ENCODE data around the gene ADRB2. TPM values are rescaled to one million over a fixed set of nuclear protein-coding genes. Genes with fewer than 3 reads are reported as not detected.

ADRB2 gene
- total and polyA plus RNA-seq, 4 donors: 1.2 to 7.6 (median 3.8) TPM

GRCh38 chr5:148830211-148830610 lies 3.8 kb downstream of the ADRB2 start:
- H3K9ac ChIP-seq (ENCODE audit: low read depth in 1 of 2, low read length in 2 of 2): peak overlapping the region in 1 of 2 donors; percentile 1
- WGBS: 38% methylated on average over 2 of the region's 2 CpGs
- peaks cover 4 to 56% (median 37%) of the 10 kb centered on the region in 4 donors for H3K4me1 ChIP-seq (ENCODE audit: control insufficient read depth in 4 of 4, insufficient read depth in 4 of 4, low read length in 3 of 4)
- no peaks in the 10 kb centered on the region for H3K36me3 ChIP-seq (ENCODE audit: control insufficient read depth in 4 of 4, insufficient read depth in 3 of 4, low read depth in 1 of 4, low read length in 3 of 4)
- no peak for TF ChIP-seq RXRA (IDR thresholded peaks at IDR 0.05)
- TF ChIP-seq NR2F2 (IDR thresholded peaks at IDR 0.05): no peak
- TF ChIP-seq, protein P1, sequence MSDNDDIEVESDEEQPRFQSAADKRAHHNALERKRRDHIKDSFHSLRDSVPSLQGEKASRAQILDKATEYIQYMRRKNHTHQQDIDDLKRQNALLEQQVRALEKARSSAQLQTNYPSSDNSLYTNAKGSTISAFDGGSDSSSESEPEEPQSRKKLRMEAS (IDR thresholded peaks at IDR 0.05): no peak
- TF ChIP-seq FOXA1 (IDR thresholded peaks at IDR 0.05): no peak
- TF ChIP-seq, protein P2, sequence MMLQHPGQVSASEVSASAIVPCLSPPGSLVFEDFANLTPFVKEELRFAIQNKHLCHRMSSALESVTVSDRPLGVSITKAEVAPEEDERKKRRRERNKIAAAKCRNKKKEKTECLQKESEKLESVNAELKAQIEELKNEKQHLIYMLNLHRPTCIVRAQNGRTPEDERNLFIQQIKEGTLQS (IDR thresholded peaks at IDR 0.05): no peak
- TF ChIP-seq JUND (IDR thresholded peaks at IDR 0.05): no peak
- TF ChIP-seq RAD21 (IDR thresholded peaks at IDR 0.05): no peak
- TF ChIP-seq REST (IDR thresholded peaks at IDR 0.05): no peak
- no peak for TF ChIP-seq TAF1 (conservative IDR thresholded peaks at IDR 0.05)
- no peak for TF ChIP-seq HNF4G (IDR thresholded peaks at IDR 0.05)
- TF ChIP-seq GABPA (IDR thresholded peaks at IDR 0.05 in 1 of 2, conservative IDR thresholded peaks at IDR 0.05 in 1 of 2): no peak
- no peak for TF ChIP-seq HNF4A (conservative IDR thresholded peaks at IDR 0.05)
- TF ChIP-seq, protein P3, sequence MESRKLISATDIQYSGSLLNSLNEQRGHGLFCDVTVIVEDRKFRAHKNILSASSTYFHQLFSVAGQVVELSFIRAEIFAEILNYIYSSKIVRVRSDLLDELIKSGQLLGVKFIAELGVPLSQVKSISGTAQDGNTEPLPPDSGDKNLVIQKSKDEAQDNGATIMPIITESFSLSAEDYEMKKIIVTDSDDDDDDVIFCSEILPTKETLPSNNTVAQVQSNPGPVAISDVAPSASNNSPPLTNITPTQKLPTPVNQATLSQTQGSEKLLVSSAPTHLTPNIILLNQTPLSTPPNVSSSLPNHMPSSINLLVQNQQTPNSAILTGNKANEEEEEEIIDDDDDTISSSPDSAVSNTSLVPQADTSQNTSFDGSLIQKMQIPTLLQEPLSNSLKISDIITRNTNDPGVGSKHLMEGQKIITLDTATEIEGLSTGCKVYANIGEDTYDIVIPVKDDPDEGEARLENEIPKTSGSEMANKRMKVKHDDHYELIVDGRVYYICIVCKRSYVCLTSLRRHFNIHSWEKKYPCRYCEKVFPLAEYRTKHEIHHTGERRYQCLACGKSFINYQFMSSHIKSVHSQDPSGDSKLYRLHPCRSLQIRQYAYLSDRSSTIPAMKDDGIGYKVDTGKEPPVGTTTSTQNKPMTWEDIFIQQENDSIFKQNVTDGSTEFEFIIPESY (IDR thresholded peaks at IDR 0.05): no peak
- no peak for TF ChIP-seq EGR1 (IDR thresholded peaks at IDR 0.05; ENCODE audit: low read depth in 2 of 2)
- no peak for TF ChIP-seq SP1 (IDR thresholded peaks at IDR 0.05)
- no peak for TF ChIP-seq FOXA2 (IDR thresholded peaks at IDR 0.05)
- no peaks in the 10 kb centered on the region for H3K27me3 ChIP-seq (ENCODE audit: control insufficient read depth in 4 of 4, insufficient read depth in 4 of 4, low read length in 3 of 4)
- H3K9me3 ChIP-seq (ENCODE audit: control insufficient read depth in 4 of 4, low read length in 3 of 4): no peaks in the 10 kb centered on the region
- no peak for DNase-seq (ENCODE audit: low spot score)
- peak overlapping the region in 1 of 2 donors; percentile 9 for H3K27ac ChIP-seq (ENCODE audit: low read depth in 1 of 2, low read length in 2 of 2)
- H3K4me3 ChIP-seq (ENCODE audit: low read depth in 1 of 3, low read length in 3 of 3): peak overlapping the region; percentile 1 to 92 (median 56)

GRCh38 chr5:148831590-148832565 lies 5.5 kb downstream of the ADRB2 start:
- Histone ChIP-seq H3K27ac (ENCODE audit: low read depth in 1 of 2, low read length in 2 of 2) (no peak overlapping the region), H3K27me3 (ENCODE audit: control insufficient read depth in 4 of 4, insufficient read depth in 4 of 4, low read length in 3 of 4) (no peaks in the 10 kb centered on the region), H3K9me3 (ENCODE audit: control insufficient read depth in 4 of 4, low read length in 3 of 4) (no peaks in the 10 kb centered on the region), H3K9ac (ENCODE audit: low read depth in 1 of 2, low read length in 2 of 2) (no peak overlapping the region), H3K4me1 (ENCODE audit: control insufficient read depth in 4 of 4, insufficient read depth in 4 of 4, low read length in 3 of 4) (peaks cover 4 to 44% (median 32%) of the 10 kb centered on the region in 4 donors), H3K36me3 (ENCODE audit: control insufficient read depth in 4 of 4, insufficient read depth in 3 of 4, low read depth in 1 of 4, low read length in 3 of 4) (no peaks in the 10 kb centered on the region), H3K4me3 (ENCODE audit: low read depth in 1 of 3, low read length in 3 of 3) (no peak overlapping the region)
- WGBS: 66% methylated on average over 8 of the region's 8 CpGs
- DNase-seq (ENCODE audit: low spot score): no peak
- TF ChIP-seq RXRA (IDR thresholded peaks at IDR 0.05): no peak
- TF ChIP-seq, protein P3 (IDR thresholded peaks at IDR 0.05): no peak
- TF ChIP-seq GABPA (IDR thresholded peaks at IDR 0.05 in 1 of 2, conservative IDR thresholded peaks at IDR 0.05 in 1 of 2): no peak
- no peak for TF ChIP-seq RAD21 (IDR thresholded peaks at IDR 0.05)
- no peak for TF ChIP-seq TAF1 (conservative IDR thresholded peaks at IDR 0.05)
- TF ChIP-seq, protein P1 (IDR thresholded peaks at IDR 0.05): no peak
- TF ChIP-seq FOXA2 (IDR thresholded peaks at IDR 0.05): no peak
- TF ChIP-seq HNF4A (conservative IDR thresholded peaks at IDR 0.05): no peak
- TF ChIP-seq CTCF (IDR thresholded peaks at IDR 0.05; ENCODE audit: low read depth, low read length, missing input control): no peak
- TF ChIP-seq YY1 (IDR thresholded peaks at IDR 0.05): no peak
- no peak for TF ChIP-seq NR2F2 (IDR thresholded peaks at IDR 0.05)
- TF ChIP-seq, protein P2 (IDR thresholded peaks at IDR 0.05): no peak
- TF ChIP-seq JUND (IDR thresholded peaks at IDR 0.05): no peak

Data from liver (tissue), 9 donors.